Sigmoid colon (tissue), 4 donors: Measurements from ENCODE around the gene CPLX4.

ENCODE experiments used
- CTCF ChIP-seq, 4 experiments: fragments of 450-650 bp in 3 of 4; fragments of 200-600 bp in 1 of 4; IDR thresholded peaks; one replicate each; pipeline ENCODE4 v1.5.1; 2016 to 2019; ENCODE audit warnings: antibody characterized with exemption in 4 of 4, mild to moderate bottlenecking in 3 of 4, moderate library complexity in 2 of 4
- EP300 ChIP-seq, 4 donors: sonication (generic); formaldehyde crosslinking; IDR thresholded peaks; one replicate each; pipeline ENCODE4 v1.6.1; 2017; ENCODE audit warnings: antibody characterized with exemption in 4 of 4
- POLR2A ChIP-seq, 2 donors: fragments of 450-650 bp; IDR thresholded peaks; one replicate each; pipeline ENCODE4 v1.6.1; 2016; ENCODE audit warnings: antibody characterized with exemption in 2 of 2, mild to moderate bottlenecking in 2 of 2, moderate library complexity in 2 of 2
- POLR2AphosphoS5 ChIP-seq, 4 donors: sonication (generic); formaldehyde crosslinking; IDR thresholded peaks; one replicate each; pipeline ENCODE4 v1.6.1; 2017; ENCODE audit warnings: antibody characterized with exemption in 4 of 4

DNA sequence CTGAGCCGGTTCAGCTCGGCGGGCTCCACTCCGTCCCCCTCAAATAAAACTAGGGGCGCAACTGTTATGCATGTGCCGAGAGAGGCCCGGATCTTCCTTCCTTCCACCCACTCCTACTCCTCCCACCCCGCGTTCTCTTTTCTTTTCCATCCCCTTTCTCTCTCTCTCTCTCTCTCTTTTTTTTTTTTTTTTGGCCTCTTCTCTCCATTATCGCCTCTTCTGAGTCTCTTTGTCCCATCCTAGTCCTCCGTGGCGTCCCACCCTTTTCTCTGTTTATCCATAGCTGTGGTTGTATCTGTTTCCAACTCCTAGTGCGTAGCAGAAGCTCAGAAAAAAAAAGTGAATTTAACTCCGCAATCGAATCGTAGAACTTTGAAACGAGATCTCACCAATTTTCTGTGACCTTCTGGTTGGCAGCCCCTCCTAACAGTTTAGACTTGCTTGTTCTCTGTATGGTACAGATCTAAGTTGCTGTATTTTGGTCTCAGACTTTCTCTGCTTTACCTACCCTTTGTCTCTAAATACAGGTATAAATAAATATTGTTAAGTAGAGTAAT, 48.8 kb downstream of the CPLX4 start:
- TF ChIP-seq CTCF (IDR thresholded peaks at IDR 0.05): no peak
- no peak for TF ChIP-seq POLR2A (IDR thresholded peaks at IDR 0.05)
- no peak for TF ChIP-seq POLR2AphosphoS5 (IDR thresholded peaks at IDR 0.05)
- TF ChIP-seq EP300 (IDR thresholded peaks at IDR 0.05): no peak
